ENCODE results near the gene VCP. TPM values are rescaled to one million over a fixed set of nuclear protein-coding genes. Genes with fewer than 3 reads are reported as not detected.
A peak's percentile ranks its signal among the peaks of the same experiment; 100 is the strongest.

VCP gene
- total RNA-seq, 4 donors from 2014 or later, result 129 to 185 (median 171) TPM

- Histone ChIP-seq H3K4me3 (no peak overlapping the region), H3K27me3 (no peaks in the 10 kb centered on the region), H3K27ac (replicated peaks in 1 of 4) (no peak overlapping the region), H3K9me3 (no peaks in the 10 kb centered on the region), H3K4me1 (peaks cover 30 to 43% (median 39%) of the 10 kb centered on the region in 4 donors), H3K36me3 (peaks cover 24 to 53% (median 51%) of the 10 kb centered on the region in 4 donors)
- intact Hi-C loops (cut with DNase I), result no loop called here
- no peak for TF ChIP-seq POLR2AphosphoS5 (IDR thresholded peaks at IDR 0.05)
- no peak for DNase-seq (ENCODE audit: extremely low spot score)
- 95% methylated on average over 7 of the region's 7 CpGs for WGBS
Observed at GRCh38 chr9:35106343-35106730, 33.9 kb upstream of the VCP start.

- peaks cover 30 to 44% (median 40%) of the 10 kb centered on the region in 4 donors for H3K4me1 ChIP-seq
- no peak for DNase-seq (ENCODE audit: extremely low spot score)
- no peaks in the 10 kb centered on the region for H3K9me3 ChIP-seq
- no peak overlapping the region for H3K4me3 ChIP-seq
- no peak for TF ChIP-seq EP300 (IDR thresholded peaks at IDR 0.05)
- TF ChIP-seq POLR2A (IDR thresholded peaks at IDR 0.05; ENCODE audit: low read depth), result no peak
- no peak overlapping the region for H3K27ac ChIP-seq (replicated peaks in 1 of 4)
- 91% methylated on average over 12 of the region's 13 CpGs for WGBS
- H3K36me3 ChIP-seq, result peaks cover 26 to 59% (median 57%) of the 10 kb centered on the region in 4 donors
- H3K27me3 ChIP-seq, result no peaks in the 10 kb centered on the region
- intact Hi-C loops (cut with DNase I), result no loop called here
Observed at GRCh38 chr9:35105571-35106342, 33.3 kb upstream of the VCP start.

- H3K4me1 ChIP-seq, result peaks cover 23 to 39% (median 34%) of the 10 kb centered on the region in 4 donors
- no peak overlapping the region for H3K4me3 ChIP-seq
- no peaks in the 10 kb centered on the region for H3K27me3 ChIP-seq
- H3K9me3 ChIP-seq, result no peaks in the 10 kb centered on the region
- no peak overlapping the region for H3K27ac ChIP-seq (replicated peaks in 1 of 4)
- DNase-seq (ENCODE audit: extremely low spot score), result no peak
- WGBS, result 87% methylated on average over 12 of the region's 12 CpGs
- intact Hi-C loops (cut with DNase I), result no loop called here
- peaks cover 33 to 65% (median 63%) of the 10 kb centered on the region in 4 donors for H3K36me3 ChIP-seq
- TF ChIP-seq EP300 (IDR thresholded peaks at IDR 0.05) (no peak), POLR2A (IDR thresholded peaks at IDR 0.05; ENCODE audit: low read depth) (no peak), CTCF (IDR thresholded peaks at IDR 0.05) (no peak), POLR2AphosphoS5 (IDR thresholded peaks at IDR 0.05) (no peak)
Observed at GRCh38 chr9:35105126-35105525, 32.7 kb upstream of the VCP start.

- Histone ChIP-seq H3K4me3 (no peak overlapping the region), H3K9me3 (no peaks in the 10 kb centered on the region), H3K27ac (replicated peaks in 1 of 4) (no peak overlapping the region), H3K27me3 (no peaks in the 10 kb centered on the region), H3K36me3 (peaks cover 38 to 70% (median 68%) of the 10 kb centered on the region in 4 donors), H3K4me1 (peaks cover 21 to 34% (median 30%) of the 10 kb centered on the region in 4 donors)
- DNase-seq (ENCODE audit: extremely low spot score), result no peak
- TF ChIP-seq POLR2AphosphoS5 (IDR thresholded peaks at IDR 0.05), result no peak
- TF ChIP-seq POLR2A (IDR thresholded peaks at IDR 0.05; ENCODE audit: low read depth), result no peak
- no peak for TF ChIP-seq CTCF (IDR thresholded peaks at IDR 0.05)
- TF ChIP-seq EP300 (IDR thresholded peaks at IDR 0.05), result no peak
- intact Hi-C loops (cut with DNase I), result loop anchor here (5.0 kb wide), 1 partner anchor 373 kb away; no protein-coding TSS in a partner anchor
- 96% methylated on average over 4 of the region's 4 CpGs for WGBS
Observed at GRCh38 chr9:35104586-35104985, 32.2 kb upstream of the VCP start.

- Histone ChIP-seq H3K4me1 (peaks cover 21 to 33% (median 27%) of the 10 kb centered on the region in 4 donors), H3K4me3 (peak overlapping the region; percentile 62 to 92 (median 68)), H3K27ac (replicated peaks in 1 of 4) (peak overlapping the region; percentile 81 to 91 (median 88)), H3K27me3 (no peaks in the 10 kb centered on the region), H3K36me3 (peaks cover 40 to 74% (median 71%) of the 10 kb centered on the region in 4 donors), H3K9me3 (no peaks in the 10 kb centered on the region)
- intact Hi-C loops (cut with DNase I), result loop anchor here (5.0 kb wide), 1 partner anchor 374 kb away; no protein-coding TSS in a partner anchor
- DNase-seq (ENCODE audit: extremely low spot score), result no peak
- TF ChIP-seq EP300 (IDR thresholded peaks at IDR 0.05), result no peak
- no peak for TF ChIP-seq CTCF (IDR thresholded peaks at IDR 0.05)
- no peak for TF ChIP-seq POLR2A (IDR thresholded peaks at IDR 0.05; ENCODE audit: low read depth)
- TF ChIP-seq POLR2AphosphoS5 (IDR thresholded peaks at IDR 0.05), result no peak
- WGBS, result 30% methylated on average over 5 of the region's 5 CpGs
Observed at GRCh38 chr9:35103660-35104191, 31.3 kb upstream of the VCP start.

Measured in esophagus muscularis mucosa (tissue), 4 donors.